Tibial artery (tissue), 4 donors: ENCODE measurements around the gene TPSB2.
"Not testable (repeated sequence)": the region's sequence is repeated elsewhere in the genome, so short reads cannot be mapped to it uniquely, and the experiment has no call there.

Source experiments
- DNase-seq, 2 donors: peaks; one replicate each; pipeline ENCODE4 v3.0.0-alpha.2; 2019
- H3K27ac ChIP-seq, 2 donors: fragments of 200-600 bp; sonication (generic) in 1 of 2; 1 replicate in 1 of 2; 2 replicates in 1 of 2; pipeline ENCODE4 v1.5.1; 2018 to 2019; ENCODE audit warnings: mild to moderate bottlenecking in 1 of 2
- H3K27me3 ChIP-seq, 2 donors: fragments of 200-600 bp; sonication (generic) in 1 of 2; one replicate each; pipeline versions ENCODE4 v1.5.1 to v1.6.0; 2016 to 2019
- H3K36me3 ChIP-seq, 3 donors: fragments of 200-600 bp; sonication (generic) in 2 of 3; one replicate each; pipeline ENCODE4 v1.5.1; 2016 to 2019; ENCODE audit warnings: mild to moderate bottlenecking in 2 of 3
- H3K4me1 ChIP-seq, 4 donors: fragments of 200-600 bp; sonication (generic) in 2 of 4; 1 replicate in 3 of 4; 2 replicates in 1 of 4; pipeline ENCODE4 v1.5.1; 2016 to 2019
- H3K4me3 ChIP-seq, 2 donors: fragments of 200-600 bp; sonication (generic) in 1 of 2; 1 replicate in 1 of 2; 2 replicates in 1 of 2; pipeline ENCODE4 v1.5.1; 2018 to 2019; ENCODE audit warnings: mild to moderate bottlenecking in 2 of 2
- H3K9me3 ChIP-seq, 3 donors: fragments of 200-600 bp; sonication (generic) in 1 of 3; one replicate each; pipeline ENCODE4 v1.5.1; 2016 to 2019
- CTCF ChIP-seq, 2 experiments: fragments of 200-600 bp in 1 of 2; fragments of 450-650 bp in 1 of 2; IDR thresholded peaks; one replicate each; pipeline ENCODE4 v1.5.1; 2017 to 2019; ENCODE audit warnings: antibody characterized with exemption in 2 of 2, mild to moderate bottlenecking in 1 of 2, moderate library complexity in 1 of 2
- intact Hi-C: fragments of 100-400 bp; cut with DNase I; formaldehyde crosslinking; loops from one replicate; pipeline ENCODE4 v1.15.0; 2023; ENCODE audit warnings: low total_unique reads

The TPSB2 gene

DNA sequence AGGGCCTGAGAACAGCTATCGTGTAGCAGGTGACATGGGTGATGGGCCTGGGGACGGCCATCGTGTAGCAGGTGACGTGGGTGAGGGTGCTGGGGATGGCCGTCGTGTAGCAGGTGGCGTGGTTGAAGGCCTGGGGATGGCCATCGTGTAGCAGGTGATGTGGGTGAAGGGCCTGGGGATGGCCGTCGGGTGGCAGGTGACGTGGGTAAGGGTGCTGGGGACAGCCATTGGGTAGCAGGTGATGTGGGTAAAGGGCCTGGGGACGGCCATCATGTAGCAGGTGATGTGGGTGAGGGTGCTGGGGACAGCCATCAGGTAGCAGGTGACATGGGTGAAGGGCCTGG, 41.4 kb upstream of the TPSB2 start:
- Histone ChIP-seq H3K9me3 (no peaks in the 10 kb centered on the region), H3K27me3 (peaks cover 0 to 63% of the 10 kb centered on the region in 2 donors), H3K36me3 (no peaks in the 10 kb centered on the region), H3K27ac (no peak overlapping the region), H3K4me1 (peaks cover 0 to 8% (median 5%) of the 10 kb centered on the region in 4 donors), H3K4me3 (no peak overlapping the region)
- DNase-seq: no peak
- TF ChIP-seq CTCF (IDR thresholded peaks at IDR 0.05): no peak
- intact Hi-C loops: loop anchor here (10.0 kb wide), 1 partner anchor 237 kb away; no protein-coding TSS in a partner anchor

GRCh38 chr16:1269418-1269817, 39.4 kb upstream of the TPSB2 start:
- intact Hi-C loops, H3K9me3 ChIP-seq, H3K27ac ChIP-seq, H3K36me3 ChIP-seq, DNase-seq, H3K4me3 ChIP-seq, H3K4me1 ChIP-seq: not testable (repeated sequence)
- H3K27me3 ChIP-seq: peaks cover 0 to 57% of the 10 kb centered on the region in 2 donors

GRCh38 chr16:1265826-1266225, 35.8 kb upstream of the TPSB2 start:
- H3K4me3 ChIP-seq: no peak overlapping the region
- H3K27me3 ChIP-seq: peaks cover 0 to 57% of the 10 kb centered on the region in 2 donors
- H3K4me1 ChIP-seq: peaks cover 0 to 7% (median 0%) of the 10 kb centered on the region in 4 donors
- intact Hi-C loops: no loop called here
- H3K9me3 ChIP-seq: no peaks in the 10 kb centered on the region
- no peaks in the 10 kb centered on the region for H3K36me3 ChIP-seq
- no peak for DNase-seq
- TF ChIP-seq CTCF (IDR thresholded peaks at IDR 0.05): no peak
- no peak overlapping the region for H3K27ac ChIP-seq

GRCh38 chr16:1265090-1265630, 35.2 kb upstream of the TPSB2 start:
- intact Hi-C loops: no loop called here
- Histone ChIP-seq H3K4me1 (peaks cover 0 to 7% (median 0%) of the 10 kb centered on the region in 4 donors), H3K36me3 (no peaks in the 10 kb centered on the region), H3K4me3 (no peak overlapping the region), H3K27me3 (peaks cover 0 to 62% of the 10 kb centered on the region in 2 donors), H3K9me3 (no peaks in the 10 kb centered on the region), H3K27ac (no peak overlapping the region)
- DNase-seq: no peak
- no peak for TF ChIP-seq CTCF (IDR thresholded peaks at IDR 0.05)

- Histone ChIP-seq H3K27me3 (peaks cover 0 to 64% of the 10 kb centered on the region in 2 donors), H3K27ac (no peak overlapping the region), H3K4me3 (no peak overlapping the region), H3K36me3 (no peaks in the 10 kb centered on the region), H3K4me1 (peaks cover 0 to 8% (median 0%) of the 10 kb centered on the region in 4 donors), H3K9me3 (no peaks in the 10 kb centered on the region)
- intact Hi-C loops: no loop called here
- DNase-seq: no peak
- no peak for TF ChIP-seq CTCF (IDR thresholded peaks at IDR 0.05)
Measured at GRCh38 chr16:1264345-1265089, 34.5 kb upstream of the TPSB2 start.

- Histone ChIP-seq H3K27ac (no peak overlapping the region), H3K4me1 (peaks cover 0 to 16% (median 0%) of the 10 kb centered on the region in 4 donors), H3K9me3 (no peaks in the 10 kb centered on the region), H3K27me3 (peaks cover 0 to 70% of the 10 kb centered on the region in 2 donors), H3K36me3 (no peaks in the 10 kb centered on the region), H3K4me3 (no peak overlapping the region)
- no peak for TF ChIP-seq CTCF (IDR thresholded peaks at IDR 0.05)
- intact Hi-C loops: no loop called here
- DNase-seq: no peak
Measured at GRCh38 chr16:1263591-1264344, 33.8 kb upstream of the TPSB2 start.
